Measurements from ENCODE around the gene DOK7.

The DOK7 gene

GRCh38 chr4:3475041-3475712, 12.1 kb downstream of the DOK7 start:
- no peak for DNase-seq (ENCODE audit: low spot score)

- no peak for DNase-seq (ENCODE audit: low spot score)
Observed at GRCh38 chr4:3475713-3476260, 12.7 kb downstream of the DOK7 start.

- DNase-seq (ENCODE audit: low spot score): no peak
Observed at GRCh38 chr4:3476341-3476747, 13.2 kb downstream of the DOK7 start.

- no peak for DNase-seq (ENCODE audit: low spot score)
Observed at GRCh38 chr4:3476936-3477749, 14.0 kb downstream of the DOK7 start.

- DNase-seq (ENCODE audit: low spot score): no peak
Observed at GRCh38 chr4:3477750-3478430, 14.8 kb downstream of the DOK7 start.

GRCh38 chr4:3478446-3479357, 15.6 kb downstream of the DOK7 start:
- no peak for DNase-seq (ENCODE audit: low spot score)

GRCh38 chr4:3479358-3480101, 16.4 kb downstream of the DOK7 start:
- no peak for DNase-seq (ENCODE audit: low spot score)

- peak; percentile 93 for DNase-seq (ENCODE audit: low spot score)
Observed at GRCh38 chr4:3480528-3481112, 17.5 kb downstream of the DOK7 start.

- no peak for DNase-seq (ENCODE audit: low spot score)
Observed at GRCh38 chr4:3481113-3481531, 18.0 kb downstream of the DOK7 start.

GRCh38 chr4:3481783-3482393, 18.8 kb downstream of the DOK7 start:
- DNase-seq (ENCODE audit: low spot score): no peak

GRCh38 chr4:3482707-3483106, 19.6 kb downstream of the DOK7 start:
- DNase-seq (ENCODE audit: low spot score): no peak

GRCh38 chr4:3483471-3483921, 20.4 kb downstream of the DOK7 start:
- peak; percentile 80 for DNase-seq (ENCODE audit: low spot score)

- peak; percentile 72 for DNase-seq (ENCODE audit: low spot score)
Observed at GRCh38 chr4:3484057-3484973, 21.2 kb downstream of the DOK7 start.

- DNase-seq (ENCODE audit: low spot score): no peak
Observed at GRCh38 chr4:3485011-3485791, 22.1 kb downstream of the DOK7 start.

- DNase-seq (ENCODE audit: low spot score): no peak
Observed at GRCh38 chr4:3485886-3486540, 22.9 kb downstream of the DOK7 start.

- DNase-seq (ENCODE audit: low spot score): no peak
Observed at GRCh38 chr4:3486541-3487540, 23.7 kb downstream of the DOK7 start.
